LNCAP (cell line): ENCODE data around the gene PDCD4.

ENCODE experiments used
- CTCF ChIP-seq: fragments of 450-650 bp; IDR thresholded peaks from 2 replicates; pipeline ENCODE4 v1.5.1; 2017; ENCODE audit warnings: mild to moderate bottlenecking

Gene PDCD4

GRCh38 chr10:110898391-110898790 lies 26.7 kb downstream of the PDCD4 start:
- TF ChIP-seq CTCF: no peak

DNA sequence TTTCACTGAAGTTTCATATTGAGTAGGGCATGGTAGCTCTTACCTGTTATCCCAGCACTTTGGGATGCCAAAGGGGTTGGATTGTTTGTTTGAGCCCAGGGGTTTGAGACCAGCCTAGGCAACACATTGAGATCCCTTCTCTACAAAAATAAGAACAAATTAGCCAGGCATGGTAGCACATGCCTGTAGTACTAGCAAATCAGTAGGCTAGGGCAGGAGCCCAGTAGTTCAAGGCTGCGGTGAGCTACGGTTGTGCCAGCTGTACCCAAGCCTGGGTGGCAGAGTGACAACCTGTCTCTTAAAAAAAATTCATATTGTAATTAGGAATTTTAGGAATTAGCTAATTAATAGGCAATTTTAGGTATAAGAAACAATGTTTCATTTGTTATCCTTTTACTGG lies 29.3 kb downstream of the PDCD4 start:
- TF ChIP-seq CTCF: no peak

DNA sequence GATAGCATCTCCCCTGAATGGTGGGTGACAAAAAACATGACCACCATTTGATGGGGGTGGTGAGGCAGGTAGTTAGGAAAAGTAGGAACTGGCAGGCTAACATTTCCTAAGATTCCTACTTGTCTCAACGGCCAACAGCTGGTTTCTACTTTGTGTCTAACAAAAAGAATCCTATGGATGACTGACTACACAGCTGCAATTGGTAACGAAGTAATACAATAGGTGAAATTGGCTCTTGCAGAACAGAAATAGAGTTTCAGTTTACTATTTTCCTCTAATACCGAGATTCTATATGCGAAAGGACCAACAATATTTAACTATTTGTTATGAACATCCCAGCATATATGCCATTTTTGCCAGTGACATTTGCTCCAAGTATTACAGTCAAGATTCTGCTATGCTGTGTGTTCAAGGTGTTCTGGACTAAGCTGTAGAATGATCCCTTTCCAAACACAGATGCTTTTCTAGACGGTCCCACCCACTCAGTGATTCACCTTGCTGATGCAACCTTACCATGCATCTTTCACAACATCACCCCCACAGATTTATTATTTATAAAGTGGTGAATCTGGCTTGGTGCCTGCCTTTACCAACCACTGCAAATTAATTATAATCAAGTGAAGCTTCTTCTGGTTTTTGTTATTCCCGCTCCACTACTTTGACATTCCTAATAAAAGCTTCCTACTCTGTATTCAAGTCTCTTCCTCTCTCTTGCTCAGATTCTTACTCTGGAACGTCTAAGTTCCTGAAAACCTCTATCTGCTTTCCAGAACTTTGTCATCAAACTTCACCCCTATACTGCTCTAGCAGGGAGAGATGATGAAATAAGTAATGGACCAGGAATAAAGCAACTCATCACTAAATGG lies 30.5 kb downstream of the PDCD4 start:
- no peak for TF ChIP-seq CTCF

GRCh38 chr10:110903280-110904278 lies 31.9 kb downstream of the PDCD4 start:
- TF ChIP-seq CTCF: no peak

- no peak for TF ChIP-seq CTCF
Measured at GRCh38 chr10:110910138-110910537, 38.4 kb downstream of the PDCD4 start.

- TF ChIP-seq CTCF: no peak
Measured at GRCh38 chr10:110912374-110912773, 40.6 kb downstream of the PDCD4 start.

GRCh38 chr10:110914431-110914830 lies 42.7 kb downstream of the PDCD4 start:
- no peak for TF ChIP-seq CTCF
